Glomerular visceral epithelial cell (primary cell): Measurements from ENCODE around the gene CNPY3.
"Not testable (repeated sequence)": the region's sequence is repeated elsewhere in the genome, so short reads cannot be mapped to it uniquely, and the experiment has no call there.

ENCODE experiments used
- DNase-seq: peaks from one replicate; pipeline ENCODE4 v3.0.0-alpha.2; 2016; ENCODE audit errors: extremely low spot score

CNPY3 gene

DNA sequence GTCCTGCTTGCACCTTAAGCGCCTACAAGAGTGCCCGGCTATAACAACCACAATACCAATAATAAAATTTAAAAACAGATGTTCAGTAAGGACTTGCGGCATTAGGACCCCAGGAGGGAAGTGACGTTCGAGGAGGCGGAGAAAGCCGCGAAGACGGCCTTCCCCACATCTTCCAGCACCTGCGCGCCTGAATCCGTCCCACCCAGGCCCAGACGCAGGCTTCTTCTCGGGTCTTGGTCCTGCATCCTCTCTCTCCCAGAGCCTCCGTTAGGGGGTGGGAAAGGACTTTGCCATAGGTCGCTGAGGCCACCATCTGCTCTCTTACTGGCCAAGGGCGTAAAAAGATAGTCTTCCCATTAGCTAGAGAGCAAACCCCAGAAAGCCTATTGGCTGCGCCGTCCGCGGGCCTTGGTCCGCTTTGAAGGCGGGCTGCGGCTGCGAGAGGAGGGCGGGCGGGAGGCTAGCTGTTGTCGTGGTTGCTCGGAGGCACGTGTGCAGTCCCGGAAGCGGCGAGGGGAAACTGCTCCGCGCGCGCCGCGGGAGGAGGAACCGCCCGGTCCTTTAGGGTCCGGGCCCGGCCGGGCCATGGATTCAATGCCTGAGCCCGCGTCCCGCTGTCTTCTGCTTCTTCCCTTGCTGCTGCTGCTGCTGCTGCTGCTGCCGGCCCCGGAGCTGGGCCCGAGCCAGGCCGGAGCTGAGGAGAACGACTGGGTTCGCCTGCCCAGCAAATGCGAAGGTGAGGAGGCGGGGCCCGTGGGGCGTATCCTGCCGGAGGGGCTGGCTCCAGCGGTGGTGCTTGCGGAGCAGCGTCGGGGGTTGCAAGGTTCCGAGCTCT, at the start of gene CNPY3:
TSS of gene CNPY3 (plus strand) at position 495 of the 835 bp plus-strand sequence. CDS start at position 586, 91 bp downstream.
- DNase-seq: peak; percentile 99

DNA sequence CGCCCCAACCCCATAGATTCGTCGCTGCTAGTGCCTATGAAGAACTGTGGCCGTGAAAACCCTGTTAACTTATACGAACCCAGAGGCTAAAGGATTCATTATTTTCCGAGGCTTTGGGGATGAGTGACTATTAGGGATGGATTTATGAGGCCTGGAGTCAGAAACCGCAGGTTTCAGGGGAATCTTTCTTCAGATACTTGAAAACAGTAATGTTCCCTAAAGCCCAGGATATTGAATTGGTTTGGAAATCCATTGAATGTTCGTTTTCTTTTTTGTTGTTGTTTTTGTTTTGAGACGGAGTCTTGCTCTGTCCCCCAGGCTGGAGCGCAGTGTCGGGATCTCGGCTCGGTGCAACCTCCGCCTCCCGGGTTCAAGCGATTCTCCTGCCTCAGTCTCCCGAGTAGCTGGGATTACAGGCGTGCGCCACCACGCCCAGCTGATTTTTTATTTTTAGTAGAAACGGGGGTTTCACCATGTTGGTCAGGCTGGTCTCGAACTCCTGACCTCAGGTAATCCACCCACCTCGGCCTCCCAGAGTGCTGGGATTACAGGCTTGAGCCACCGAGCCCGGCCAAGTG, 49.0 kb upstream of the CNPY3 start:
- DNase-seq: not testable (repeated sequence)

DNA sequence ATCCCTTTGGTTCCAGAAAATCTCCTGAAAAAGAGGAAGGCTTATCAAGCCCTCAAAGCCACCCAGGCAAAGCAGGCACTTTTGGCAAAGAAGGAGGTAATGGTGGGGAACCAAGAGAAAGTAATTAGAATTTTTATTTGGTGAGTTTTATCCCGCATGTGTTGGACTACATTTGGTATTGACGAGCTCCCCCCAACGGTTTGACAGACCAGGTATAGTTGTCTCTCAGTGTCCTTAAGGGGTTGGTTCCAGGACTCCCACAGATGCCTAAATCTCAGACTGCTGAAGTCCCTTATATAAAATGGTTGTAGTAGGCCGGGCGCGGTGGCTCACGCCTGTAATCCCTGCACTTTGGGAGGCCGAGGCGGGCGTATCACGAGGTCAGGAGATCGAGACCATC, 48.4 kb upstream of the CNPY3 start:
- DNase-seq: not testable (repeated sequence)

DNA sequence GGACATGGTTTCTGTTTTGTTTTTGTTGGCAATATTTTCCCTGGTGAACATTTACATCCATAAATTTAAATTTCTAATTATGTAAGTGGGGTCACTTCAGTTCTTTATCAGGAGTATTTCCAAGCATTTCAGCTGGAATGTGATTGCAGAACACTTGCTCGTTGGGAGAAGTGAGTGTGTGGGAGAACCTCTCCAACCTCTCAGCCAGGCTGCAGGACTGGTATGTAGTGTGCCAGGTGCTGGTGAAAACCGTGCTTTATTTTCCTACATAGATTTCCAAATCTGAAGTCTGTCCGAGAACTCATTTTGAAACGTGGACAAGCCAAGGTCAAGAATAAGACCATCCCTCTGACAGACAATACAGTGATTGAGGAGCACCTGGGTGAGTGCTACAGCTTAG, 43.6 kb upstream of the CNPY3 start:
- DNase-seq: no peak

DNA sequence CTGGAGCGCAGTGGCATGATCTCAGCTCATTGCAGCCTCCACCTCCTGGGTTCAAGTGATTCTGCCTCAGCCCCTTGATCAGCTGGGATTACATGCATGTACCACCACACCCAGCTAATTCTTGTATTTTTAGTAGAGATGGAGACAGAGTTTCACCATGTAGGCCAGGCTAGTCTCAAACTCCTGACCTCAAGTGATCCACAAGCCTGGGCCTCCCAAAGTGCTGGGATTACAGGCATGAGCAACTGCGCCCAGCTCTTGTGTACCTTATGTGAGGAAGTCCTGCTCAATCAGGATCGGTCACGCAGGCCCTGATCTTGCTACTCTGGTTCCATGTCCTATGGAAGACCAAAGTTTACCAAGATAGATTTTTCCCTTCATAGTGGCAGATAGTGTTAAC, 41.1 kb upstream of the CNPY3 start:
- DNase-seq: not testable (repeated sequence)

DNA sequence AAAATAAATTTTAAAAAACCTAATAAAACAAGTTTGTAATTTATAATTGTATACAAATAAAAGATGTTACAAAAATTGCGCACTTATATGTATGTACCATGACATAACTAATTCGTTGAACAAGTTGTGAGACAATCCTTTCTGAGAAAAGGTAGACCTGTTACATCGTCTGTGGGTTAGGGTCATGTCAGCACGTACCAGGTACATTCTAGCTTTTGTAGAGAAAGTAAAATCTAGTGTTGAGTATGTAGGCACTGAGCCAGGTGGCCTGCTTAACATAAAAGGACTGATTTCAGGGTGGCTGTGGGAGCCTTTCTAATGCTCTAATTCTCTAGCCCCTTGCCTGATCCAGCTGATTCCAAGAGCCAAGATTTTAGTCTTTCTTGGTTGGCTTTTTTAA, 39.5 kb upstream of the CNPY3 start:
- DNase-seq: no peak

DNA sequence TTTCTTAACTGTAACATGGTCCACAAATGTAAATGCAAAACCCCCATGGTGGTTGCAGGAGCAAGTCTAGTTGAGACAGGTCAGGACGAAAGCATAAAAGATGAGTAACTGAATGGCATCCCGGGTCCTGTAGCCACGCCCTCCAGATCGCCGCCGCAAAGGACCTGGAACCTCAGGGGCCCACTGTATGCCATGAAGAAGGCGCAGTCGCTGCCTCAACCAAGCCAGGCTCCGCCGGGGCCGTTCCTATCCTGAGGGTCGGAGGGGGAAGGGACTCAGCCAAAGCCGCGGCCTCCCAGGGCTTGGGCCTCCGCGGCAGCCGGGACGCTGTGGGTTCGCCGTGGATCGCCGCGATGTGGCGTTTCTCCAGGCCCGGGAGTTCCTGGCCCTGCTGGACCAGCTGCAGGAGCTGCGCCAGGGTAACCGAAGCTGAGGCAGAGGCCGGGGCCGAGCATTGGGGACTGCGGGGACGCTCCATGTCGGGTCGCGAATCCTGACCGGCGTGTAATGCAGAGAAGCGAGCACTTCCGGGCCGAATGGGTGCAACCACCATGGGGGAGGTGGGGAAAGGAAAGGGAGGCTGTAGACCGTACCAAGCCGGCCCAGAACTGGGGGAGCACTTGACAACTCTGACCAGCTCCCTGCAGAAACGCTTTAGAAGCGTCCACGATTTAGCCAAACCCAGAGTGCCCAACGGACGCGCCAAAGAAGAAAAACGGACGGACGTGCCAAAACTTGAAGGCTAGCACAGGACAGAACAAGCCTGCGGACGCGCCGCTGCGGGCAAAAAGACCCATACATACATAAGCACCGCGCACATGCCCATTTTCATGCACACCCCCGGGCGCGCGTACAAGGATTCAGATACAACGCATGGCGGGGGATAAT, 38.7 kb upstream of the CNPY3 start:
- DNase-seq: peak; percentile 95

DNA sequence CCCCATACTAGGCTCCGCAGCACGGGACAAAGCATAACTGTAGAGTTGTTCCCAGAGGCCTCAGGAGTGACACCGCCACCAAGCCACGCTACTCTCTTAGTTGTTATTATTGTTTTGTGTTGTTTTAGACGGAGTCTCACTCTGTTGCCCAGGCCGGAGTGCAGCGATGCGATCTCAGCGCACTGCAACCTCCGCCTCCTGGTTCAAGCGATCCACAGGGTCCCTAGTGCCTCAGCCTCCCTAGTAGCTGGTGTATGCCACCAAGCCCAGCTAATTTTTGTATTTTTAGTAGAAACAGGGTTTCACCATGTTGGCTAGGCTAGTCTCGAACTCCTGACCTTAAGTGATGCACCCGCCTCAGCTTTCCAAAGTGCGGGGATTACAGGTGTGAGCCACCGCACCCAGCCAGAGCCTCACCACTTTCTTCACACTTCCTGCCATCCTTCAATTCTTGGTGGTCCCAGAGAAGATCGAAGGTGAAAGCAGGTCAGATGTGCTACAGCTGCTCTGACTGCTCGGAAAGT, 38.0 kb upstream of the CNPY3 start:
- DNase-seq: no peak

DNA sequence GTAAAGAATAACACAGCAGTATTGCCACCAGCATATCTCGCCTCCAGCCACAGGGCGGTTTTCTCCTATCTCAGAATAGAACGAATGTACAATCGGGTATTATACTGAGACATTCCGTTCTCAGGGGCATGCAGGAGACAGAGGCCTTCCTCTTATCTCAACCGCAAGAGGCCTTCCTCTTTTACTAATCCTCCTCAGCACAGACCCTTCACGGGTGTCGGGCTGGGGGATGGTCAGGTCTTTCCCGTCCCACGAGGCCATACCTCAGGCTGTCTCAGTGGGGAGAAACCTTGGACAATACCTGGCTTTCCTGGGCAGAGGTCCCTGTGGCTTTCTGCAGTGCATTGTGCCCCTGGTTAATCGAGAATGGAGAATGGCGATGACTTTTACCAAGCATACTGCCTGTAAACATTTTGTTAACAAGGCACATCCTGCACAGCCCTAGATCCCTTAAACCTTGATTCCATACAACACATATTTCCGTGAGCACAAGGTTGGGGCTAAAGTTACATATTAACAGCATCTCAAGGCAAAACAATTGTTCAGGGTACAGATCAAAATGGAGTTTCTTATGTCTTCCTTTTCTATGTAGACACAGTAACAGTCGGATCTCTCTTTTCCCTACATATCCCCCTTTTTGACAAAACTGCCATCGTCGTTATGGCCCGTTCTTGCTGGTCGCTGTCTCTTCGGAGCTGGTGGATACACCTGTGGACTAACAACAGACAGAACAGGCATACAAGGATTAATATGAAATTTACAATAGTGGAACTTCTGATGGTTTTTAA, 35.0 kb upstream of the CNPY3 start:
- not testable (repeated sequence) for DNase-seq

DNA sequence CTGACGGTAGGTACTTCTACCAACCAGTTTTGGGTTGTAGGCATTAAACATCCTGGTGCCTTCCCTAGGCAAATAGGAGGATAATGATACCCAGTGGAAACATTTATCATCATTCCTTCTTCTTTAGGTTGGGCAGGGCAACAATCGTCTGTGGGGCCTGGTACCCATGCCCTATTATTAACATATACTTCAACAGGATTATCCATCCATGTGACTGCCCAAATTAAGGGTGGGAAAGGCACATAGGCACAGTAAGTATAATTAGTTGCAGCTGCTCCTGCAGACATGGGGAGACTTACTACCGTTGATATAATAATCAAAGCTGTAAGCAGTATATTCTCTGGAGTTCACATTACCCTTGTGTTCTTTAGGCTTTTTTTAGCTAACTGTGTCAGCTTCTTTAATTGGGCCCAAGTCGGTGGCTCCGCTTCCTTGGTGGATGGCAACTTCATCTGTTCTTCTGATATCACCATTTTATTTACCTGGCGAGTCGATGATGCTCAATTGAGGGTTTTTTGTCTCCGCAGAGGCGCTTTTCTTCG, 33.0 kb upstream of the CNPY3 start:
- DNase-seq: no peak

DNA sequence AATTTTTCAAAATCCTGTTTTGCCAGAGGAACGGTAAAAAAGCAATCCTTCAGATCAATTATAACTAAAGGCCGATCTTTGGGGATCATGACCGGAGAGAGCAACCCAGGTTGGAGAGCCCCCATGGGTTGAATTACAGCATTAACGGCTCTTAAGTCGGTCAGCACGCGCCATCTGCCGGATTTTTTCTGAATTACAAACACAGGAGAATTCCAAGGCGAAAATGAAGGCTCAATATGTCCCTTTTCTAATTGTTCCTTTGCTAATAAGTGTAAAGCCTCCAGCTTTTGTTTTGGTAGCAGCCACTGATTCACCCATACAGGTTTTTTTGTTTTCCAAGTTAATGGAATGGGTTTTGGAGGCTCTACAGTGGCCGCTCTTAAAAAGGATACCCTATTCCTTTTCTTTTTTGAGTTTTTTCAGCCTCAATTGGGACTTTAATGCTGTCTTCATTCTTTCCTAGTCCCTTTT, 30.4 kb upstream of the CNPY3 start:
- peak; percentile 79 for DNase-seq

DNA sequence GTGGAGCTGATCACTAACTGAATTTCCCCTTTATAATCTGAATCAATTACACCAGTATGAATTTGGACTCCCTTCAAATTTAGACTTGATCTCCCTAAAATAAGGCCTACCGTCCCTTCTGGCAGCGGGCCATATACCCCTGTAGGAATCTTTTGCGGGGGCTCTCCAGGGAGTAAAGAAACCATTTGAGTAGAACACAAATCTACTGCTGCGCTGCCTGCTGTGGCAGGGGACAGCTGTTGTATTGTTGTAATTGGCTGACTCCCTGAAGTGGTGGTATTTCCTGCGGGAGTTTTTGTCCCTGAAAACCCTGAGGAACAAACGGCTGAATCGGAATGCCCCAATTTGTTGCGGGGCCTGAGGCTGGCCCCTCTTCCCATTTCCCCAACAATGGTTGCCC, 29.4 kb upstream of the CNPY3 start:
- DNase-seq: no peak

DNA sequence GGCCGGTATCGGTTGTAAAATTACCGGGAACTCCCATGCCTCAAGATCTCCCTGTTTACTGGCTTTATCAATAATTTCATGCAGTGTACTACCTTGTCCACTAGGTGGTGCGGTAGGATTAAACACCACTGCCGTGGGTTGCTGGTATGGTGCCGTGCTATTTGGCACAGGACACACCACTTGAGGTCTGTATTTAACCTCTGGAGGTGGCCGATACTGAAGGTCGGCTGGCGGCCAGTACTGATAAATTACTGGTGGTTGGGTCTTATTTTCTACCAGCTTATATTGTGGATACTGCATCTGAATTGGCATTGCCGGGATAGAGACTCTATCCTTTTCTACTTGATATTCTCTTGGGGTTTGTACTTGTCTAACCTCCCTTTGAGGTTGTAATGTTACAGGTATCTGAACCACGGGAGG, 27.7 kb upstream of the CNPY3 start:
- DNase-seq: peak; percentile 88

DNA sequence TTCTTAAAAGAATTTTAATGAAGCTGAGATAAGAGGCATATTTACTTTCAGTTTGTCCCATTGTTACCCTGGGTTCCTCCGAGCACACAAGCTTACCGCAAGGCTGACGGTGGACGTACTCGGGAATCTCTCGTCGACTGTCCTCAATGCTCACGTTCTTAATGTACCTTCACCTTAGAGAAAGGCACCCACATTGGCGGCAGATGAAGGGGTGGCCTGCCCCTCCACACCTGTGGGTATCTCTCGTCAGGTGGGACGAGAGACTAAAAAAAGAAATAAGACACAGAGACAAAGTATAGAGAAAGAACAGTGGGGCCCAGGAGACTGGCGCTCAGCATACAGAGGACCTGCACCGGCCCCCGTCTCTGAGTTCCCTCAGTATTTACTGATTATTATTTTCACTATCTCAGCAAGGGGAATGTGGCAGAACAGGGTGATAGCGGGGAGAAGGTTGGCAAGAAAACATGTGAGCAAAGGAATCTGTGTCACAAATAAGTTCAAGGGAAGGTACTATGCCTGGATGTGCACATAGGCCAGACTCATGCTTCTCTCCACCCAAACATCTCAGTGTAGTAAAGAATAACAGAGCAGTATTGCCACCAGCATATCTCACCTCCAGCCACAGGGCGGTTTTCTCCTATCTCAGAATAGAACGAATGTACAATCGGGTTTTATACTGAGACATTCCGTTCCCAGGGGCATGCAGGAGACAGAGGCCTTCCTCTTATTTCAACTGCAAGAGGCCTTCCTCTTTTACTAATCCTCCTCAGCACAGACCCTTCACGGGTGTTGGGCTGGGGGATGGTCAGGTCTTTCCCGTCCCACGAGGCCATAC, 26.6 kb upstream of the CNPY3 start:
- not testable (repeated sequence) for DNase-seq

DNA sequence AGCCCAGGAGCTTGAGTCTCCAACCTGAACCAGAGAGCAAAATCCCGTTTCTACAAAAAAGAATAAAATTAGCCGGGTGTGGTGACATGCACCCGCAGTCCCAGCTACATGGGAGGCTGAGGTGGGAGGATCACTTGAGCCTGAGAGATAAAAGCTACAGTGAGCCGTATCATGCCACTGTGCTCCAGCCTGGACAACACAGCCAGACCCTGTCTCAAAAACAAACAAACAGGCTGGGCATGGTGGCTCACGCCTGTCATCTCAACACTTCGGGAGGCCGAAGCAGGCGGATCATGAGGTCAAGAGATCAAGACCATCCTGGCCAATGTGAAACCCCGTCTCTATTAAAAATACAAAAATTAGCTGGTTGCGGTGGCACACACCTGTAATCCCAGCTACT, 24.8 kb upstream of the CNPY3 start:
- no peak for DNase-seq

DNA sequence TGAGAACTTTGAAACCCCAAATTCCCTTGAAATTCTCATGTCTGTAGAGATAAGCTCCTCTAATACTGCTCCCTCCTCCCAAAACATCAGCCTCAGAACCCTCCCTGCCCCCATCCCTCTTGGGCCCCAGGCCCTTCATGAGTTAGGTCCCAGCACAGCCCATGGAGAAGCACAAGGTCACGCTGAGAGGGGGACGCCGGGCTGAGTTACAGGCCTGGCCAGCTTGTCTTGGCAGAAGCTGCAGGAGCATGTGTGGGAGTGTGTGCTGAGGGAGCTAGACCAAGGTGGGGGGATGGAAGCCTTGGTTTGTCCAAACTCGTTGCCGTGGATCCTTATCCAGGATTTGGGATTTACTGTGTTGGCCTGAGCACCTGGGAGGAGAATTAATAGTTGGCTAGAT, 21.9 kb upstream of the CNPY3 start:
- no peak for DNase-seq

DNA sequence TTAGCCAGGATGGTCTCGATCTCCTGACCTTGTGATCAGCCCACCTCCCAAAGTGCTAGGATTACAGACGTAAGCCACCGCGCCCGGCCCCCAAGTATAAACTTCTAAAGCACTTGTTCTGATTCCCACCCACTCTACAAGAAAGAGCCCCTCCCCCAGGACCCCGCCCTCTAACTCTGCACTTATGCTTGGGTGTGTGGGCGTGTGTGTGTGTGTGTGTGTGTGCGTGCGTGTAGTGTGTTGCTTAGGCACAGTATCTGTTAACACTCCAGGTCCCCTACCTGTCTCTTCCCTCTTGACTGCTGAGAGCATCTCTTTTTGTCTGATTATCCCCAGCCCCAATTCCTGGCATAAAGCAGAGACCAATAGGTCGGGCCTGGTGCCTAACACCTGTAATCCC, 19.4 kb upstream of the CNPY3 start:
- DNase-seq: no peak

DNA sequence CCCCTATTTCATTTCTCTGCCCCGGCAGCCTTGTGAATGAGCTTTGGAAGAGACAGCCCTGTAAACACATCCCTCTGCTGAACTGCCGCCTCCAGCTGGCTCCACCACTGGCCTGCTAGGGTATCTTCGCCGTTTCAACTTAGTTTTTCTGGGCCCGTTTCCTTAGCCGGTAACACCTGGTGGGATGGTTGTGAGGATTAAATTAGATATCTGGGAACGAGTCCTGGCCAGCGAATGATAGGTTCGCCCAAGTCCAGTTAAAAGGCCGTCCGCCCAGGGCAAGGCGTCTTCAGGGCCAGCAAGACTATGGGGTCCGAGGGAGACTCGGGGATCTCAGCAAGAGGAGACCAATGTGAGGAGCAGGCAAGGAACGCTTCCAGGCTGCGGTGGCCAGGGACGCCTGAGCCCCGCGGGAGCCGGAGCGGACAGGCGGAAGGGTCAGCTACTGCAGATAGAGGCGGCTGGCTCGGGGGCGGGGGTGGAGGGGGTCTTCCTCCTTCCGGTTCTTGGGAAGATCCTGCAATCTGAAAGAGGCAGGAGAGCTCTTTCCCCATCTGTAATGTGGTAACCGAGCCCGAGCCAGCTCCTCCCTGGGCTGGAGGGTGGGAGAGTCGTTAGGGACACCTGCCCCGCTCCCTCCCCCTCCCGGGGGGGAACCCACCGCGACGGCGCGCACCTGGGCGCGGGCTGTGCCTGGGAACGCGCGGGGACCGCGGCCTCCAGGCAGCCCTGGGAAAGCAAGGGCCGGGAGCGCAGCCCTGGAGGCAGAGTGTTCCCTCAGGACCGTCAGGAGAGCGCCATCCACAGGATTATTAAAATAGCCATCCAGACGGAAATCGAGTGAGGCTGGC, 17.9 kb upstream of the CNPY3 start:
- no peak for DNase-seq

DNA sequence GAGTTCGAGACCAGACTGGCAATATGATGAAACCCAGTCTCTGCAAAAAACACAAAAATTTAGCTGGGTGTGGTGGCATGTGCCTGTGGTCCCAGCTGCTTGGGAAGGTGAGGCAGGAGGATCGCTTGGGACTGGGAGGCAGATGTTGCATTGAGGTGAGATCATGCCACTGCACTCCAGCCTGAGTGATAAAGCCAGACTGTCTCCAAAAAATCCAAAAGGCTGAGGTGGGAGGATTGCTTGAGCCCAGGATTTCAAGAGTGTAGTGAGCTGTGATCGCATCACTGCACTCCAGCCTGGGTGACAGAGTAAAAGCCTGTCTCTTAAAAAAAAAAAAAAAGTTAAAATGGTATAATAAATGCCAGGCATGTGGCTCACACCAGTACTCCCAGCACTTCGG, 14.7 kb upstream of the CNPY3 start:
- peak; percentile 35 for DNase-seq
